Mammary epithelial cell (primary cell): ENCODE measurements around the gene C10orf95.

Experiments
- CTCF ChIP-seq, 2 donors: IDR thresholded peaks in 1 of 2; conservative IDR thresholded peaks in 1 of 2; 2 replicates each; pipeline ENCODE4 v1.5.1; 2011 to 2012; ENCODE audit warnings: inconsistent platforms in 2 of 2, low read length in 2 of 2, mild to moderate bottlenecking in 2 of 2, control low read depth in 1 of 2, low read depth in 1 of 2; ENCODE audit not compliant: insufficient read depth in 1 of 2; ENCODE audit errors: extremely low read depth in 1 of 2
- EZH2 ChIP-seq: IDR thresholded peaks from 2 replicates; pipeline ENCODE4 v1.6.1; 2012; ENCODE audit warnings: low read length, inconsistent platforms, borderline replicate concordance

DNA sequence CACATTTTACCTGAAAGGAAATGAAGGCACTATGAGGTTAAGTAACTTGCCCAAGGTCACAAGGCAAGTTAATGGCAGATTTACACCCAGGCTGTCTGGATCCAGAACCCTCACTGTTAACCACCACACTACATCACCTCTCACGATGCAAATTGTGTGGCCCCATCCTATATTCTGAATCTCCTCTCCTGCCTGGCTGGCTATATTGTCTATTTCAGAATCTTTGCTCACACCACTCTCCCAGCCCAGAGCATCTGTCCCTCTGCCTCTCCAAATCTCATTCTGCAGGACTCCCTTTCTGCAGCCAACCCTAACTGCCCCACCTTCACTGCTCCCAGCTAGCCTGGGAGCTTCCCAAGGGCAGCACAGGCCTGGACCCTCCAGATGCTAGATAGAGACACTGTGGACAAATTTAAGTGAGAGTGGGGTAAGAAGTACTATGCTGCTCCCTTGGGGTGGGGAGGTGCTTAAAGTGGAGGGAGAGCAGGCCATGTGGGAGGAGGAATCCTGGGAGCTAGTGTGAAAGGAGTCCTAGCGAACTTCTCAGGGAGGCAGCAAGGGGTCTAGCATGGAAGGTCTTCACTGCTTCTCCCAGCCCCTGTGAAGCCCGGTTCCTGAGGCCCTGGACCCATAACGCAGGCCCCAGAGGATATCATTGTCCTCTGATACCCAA lies 19.8 kb downstream of the C10orf95 start:
- no peak for TF ChIP-seq CTCF (conservative IDR thresholded peaks at IDR 0.05 in 1 of 2, IDR thresholded peaks at IDR 0.05 in 1 of 2; ENCODE audit: extremely low read depth in 1 of 2, insufficient read depth in 1 of 2, low read depth in 1 of 2, low read length in 2 of 2)
- TF ChIP-seq EZH2 = no peak
